ENCODE measurements around the gene ARID2.

ARID2 gene

GRCh38 chr12:45688183-45688582 lies 41.3 kb upstream of the ARID2 start:
- no peak overlapping the region for H3K4me3 Mint-ChIP-seq
- H3K36me3 Mint-ChIP-seq (ENCODE audit: low read depth), result no peaks in the 10 kb centered on the region
- no peaks in the 10 kb centered on the region for H3K27me3 Mint-ChIP-seq (ENCODE audit: low read depth)
- no peaks in the 10 kb centered on the region for H3K4me1 Mint-ChIP-seq
- no peaks in the 10 kb centered on the region for H3K9me3 Mint-ChIP-seq
- no peak for TF ChIP-seq CTCF (IDR thresholded peaks at IDR 0.05; ENCODE audit: unreplicated experiment in 3 of 3)
- H3K27ac Mint-ChIP-seq, result no peak overlapping the region

- Mint-ChIP-seq H3K27ac (no peak overlapping the region), H3K9me3 (no peaks in the 10 kb centered on the region), H3K36me3 (ENCODE audit: low read depth) (peaks cover 4% of the 10 kb centered on the region), H3K27me3 (ENCODE audit: low read depth) (no peaks in the 10 kb centered on the region), H3K4me3 (no peak overlapping the region), H3K4me1 (no peaks in the 10 kb centered on the region)
- no peak for TF ChIP-seq CTCF (IDR thresholded peaks at IDR 0.05; ENCODE audit: unreplicated experiment in 3 of 3)
Measured at GRCh38 chr12:45695035-45695434, 34.5 kb upstream of the ARID2 start.

DNA sequence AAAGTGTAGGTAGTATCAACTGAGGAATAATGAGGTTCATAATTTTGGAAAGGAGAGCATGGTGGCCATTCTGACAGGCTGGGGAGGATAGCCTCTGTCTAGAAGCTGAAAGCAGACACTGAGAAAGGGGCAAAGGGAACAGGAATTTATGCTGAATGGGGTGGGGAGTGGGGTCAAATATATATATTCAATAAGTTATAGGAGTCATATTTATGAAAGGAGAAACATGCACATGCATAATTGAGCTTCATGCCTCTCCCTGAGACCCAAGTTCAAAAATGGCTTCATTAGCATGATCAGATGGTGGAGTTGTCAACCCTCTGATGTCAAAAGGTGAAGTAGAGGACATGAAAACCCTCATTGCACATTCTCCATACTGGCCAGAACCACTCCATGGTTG lies 33.9 kb upstream of the ARID2 start:
- no peak overlapping the region for H3K27ac Mint-ChIP-seq
- no peaks in the 10 kb centered on the region for H3K4me1 Mint-ChIP-seq
- TF ChIP-seq CTCF (IDR thresholded peaks at IDR 0.05; ENCODE audit: unreplicated experiment in 3 of 3), result no peak
- H3K36me3 Mint-ChIP-seq (ENCODE audit: low read depth), result peaks cover 4% of the 10 kb centered on the region
- H3K27me3 Mint-ChIP-seq (ENCODE audit: low read depth), result no peaks in the 10 kb centered on the region
- H3K4me3 Mint-ChIP-seq, result no peak overlapping the region
- H3K9me3 Mint-ChIP-seq, result no peaks in the 10 kb centered on the region

DNA sequence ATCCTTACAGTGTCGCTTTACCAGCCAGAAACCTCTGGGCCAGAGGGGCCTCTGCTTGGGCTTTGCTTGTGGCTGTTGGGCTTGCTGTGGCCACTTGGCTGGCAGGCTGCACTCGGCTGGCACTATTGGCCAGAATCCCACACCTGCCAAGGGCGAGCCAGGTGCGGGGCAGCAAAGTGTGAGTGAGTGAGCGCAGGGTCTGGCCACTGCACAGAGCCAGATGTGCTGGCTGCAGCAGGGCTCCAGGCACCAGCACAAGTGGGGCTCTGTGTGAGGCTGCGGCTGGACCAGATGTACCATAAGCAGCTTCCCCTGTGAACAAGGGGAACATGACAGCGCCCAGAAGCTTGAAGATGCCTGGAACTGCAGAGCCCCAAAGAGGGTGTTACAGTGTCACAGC lies 33.5 kb upstream of the ARID2 start:
- TF ChIP-seq CTCF (IDR thresholded peaks at IDR 0.05; ENCODE audit: unreplicated experiment in 3 of 3), result no peak
- no peak overlapping the region for H3K27ac Mint-ChIP-seq
- no peak overlapping the region for H3K4me3 Mint-ChIP-seq
- no peaks in the 10 kb centered on the region for H3K4me1 Mint-ChIP-seq
- H3K27me3 Mint-ChIP-seq (ENCODE audit: low read depth), result no peaks in the 10 kb centered on the region
- H3K9me3 Mint-ChIP-seq, result no peaks in the 10 kb centered on the region
- H3K36me3 Mint-ChIP-seq (ENCODE audit: low read depth), result peaks cover 4% of the 10 kb centered on the region

DNA sequence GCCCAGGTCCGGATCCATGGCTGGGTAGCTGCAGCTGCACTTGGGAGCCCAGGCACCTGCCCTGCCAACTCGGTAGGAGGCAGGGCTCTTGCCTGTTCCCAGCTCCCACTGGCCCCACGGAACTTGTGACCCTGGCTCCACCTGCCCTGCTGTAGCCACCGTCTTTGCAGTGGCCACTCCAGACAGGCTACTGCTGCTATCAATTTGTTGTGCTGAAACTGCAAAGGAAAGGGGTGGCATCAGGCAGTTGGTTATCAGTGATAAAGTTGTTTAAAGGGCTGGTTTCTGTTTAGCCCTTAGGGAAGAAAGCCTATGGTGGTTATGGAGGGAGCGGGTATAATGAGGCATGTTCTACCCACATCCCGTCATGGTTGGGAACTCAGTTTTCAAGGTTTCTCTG lies 32.1 kb upstream of the ARID2 start:
- Mint-ChIP-seq H3K27me3 (ENCODE audit: low read depth) (no peaks in the 10 kb centered on the region), H3K4me3 (no peak overlapping the region), H3K4me1 (no peaks in the 10 kb centered on the region), H3K27ac (no peak overlapping the region), H3K9me3 (peaks cover 7% of the 10 kb centered on the region), H3K36me3 (ENCODE audit: low read depth) (peaks cover 8% of the 10 kb centered on the region)
- TF ChIP-seq CTCF (IDR thresholded peaks at IDR 0.05; ENCODE audit: unreplicated experiment in 3 of 3), result no peak

GRCh38 chr12:45701296-45701695 lies 28.2 kb upstream of the ARID2 start:
- H3K27ac Mint-ChIP-seq, result no peak overlapping the region
- peaks cover 7% of the 10 kb centered on the region for H3K9me3 Mint-ChIP-seq
- peaks cover 14% of the 10 kb centered on the region for H3K36me3 Mint-ChIP-seq (ENCODE audit: low read depth)
- no peak overlapping the region for H3K4me3 Mint-ChIP-seq
- no peak for TF ChIP-seq CTCF (IDR thresholded peaks at IDR 0.05; ENCODE audit: unreplicated experiment in 3 of 3)
- H3K4me1 Mint-ChIP-seq, result no peaks in the 10 kb centered on the region
- no peaks in the 10 kb centered on the region for H3K27me3 Mint-ChIP-seq (ENCODE audit: low read depth)

Data from nephron (organoid).